HG02763 (cell line): ENCODE results near the gene STPG1.

ENCODE experiments used
- ATAC-seq: cut with Tn5 transposase; IDR thresholded peaks from one replicate; pipeline ENCODE4 v1.9.1; 2021; ENCODE audit warnings: mild to moderate bottlenecking, moderate library complexity; ENCODE audit not compliant: unreplicated experiment

The STPG1 gene

GRCh38 chr1:24373710-24374109 lies 39.9 kb downstream of the STPG1 start:
- ATAC-seq, result no peak

- ATAC-seq, result no peak
These were observed 40.5 kb downstream of the STPG1 start for GRCh38 chr1:24373044-24373443.

GRCh38 chr1:24369801-24370200 lies 43.8 kb downstream of the STPG1 start:
- ATAC-seq, result no peak

GRCh38 chr1:24369199-24369598 lies 44.4 kb downstream of the STPG1 start:
- ATAC-seq, result no peak

- no peak for ATAC-seq
These were observed 46.9 kb downstream of the STPG1 start for GRCh38 chr1:24366707-24367106.

- no peak for ATAC-seq
These were observed 48.5 kb downstream of the STPG1 start for GRCh38 chr1:24364975-24365678.

GRCh38 chr1:24364605-24364974 lies 49.0 kb downstream of the STPG1 start:
- no peak for ATAC-seq

GRCh38 chr1:24363994-24364393 lies 49.6 kb downstream of the STPG1 start:
- no peak for ATAC-seq

- no peak for ATAC-seq
These were observed 50.5 kb downstream of the STPG1 start for GRCh38 chr1:24362982-24363614.

- no peak for ATAC-seq
These were observed 51.2 kb downstream of the STPG1 start for GRCh38 chr1:24362396-24362795.

- ATAC-seq, result no peak
These were observed 51.8 kb downstream of the STPG1 start for GRCh38 chr1:24361811-24362210.

- no peak for ATAC-seq
These were observed 52.9 kb downstream of the STPG1 start for GRCh38 chr1:24360681-24361080.

GRCh38 chr1:24357038-24357437 lies 56.5 kb downstream of the STPG1 start:
- ATAC-seq, result no peak

- ATAC-seq, result no peak
These were observed 58.1 kb downstream of the STPG1 start for GRCh38 chr1:24355466-24355865.

GRCh38 chr1:24353292-24353891 lies 60.2 kb downstream of the STPG1 start:
- ATAC-seq, result no peak

GRCh38 chr1:24351918-24352627 lies 61.5 kb downstream of the STPG1 start:
- no peak for ATAC-seq

GRCh38 chr1:24351247-24351646 lies 62.3 kb downstream of the STPG1 start:
- ATAC-seq, result no peak

GRCh38 chr1:24349891-24350290 lies 63.7 kb downstream of the STPG1 start:
- ATAC-seq, result no peak

GRCh38 chr1:24348196-24348595 lies 65.4 kb downstream of the STPG1 start:
- no peak for ATAC-seq

GRCh38 chr1:24347159-24347934 lies 66.2 kb downstream of the STPG1 start:
- ATAC-seq, result no peak

- ATAC-seq, result no peak
These were observed 68.2 kb downstream of the STPG1 start for GRCh38 chr1:24345334-24345733.
